GM12878 (cell line): Measurements from ENCODE around the gene HOXB6. TPM values are rescaled to one million over a fixed set of nuclear protein-coding genes. Genes with fewer than 3 reads are reported as not detected.

Experiments
- ATAC-seq: fragments of 200-7000 bp; cut with Tn5 transposase; 3 replicates; pipeline ENCODE4 v1.9.1; 2020; ENCODE audit warnings: mild to moderate bottlenecking, moderate library complexity
- BruUV-seq: library from RNA; stranded (reverse); fragments of 400-500 nt; replicated peaks from 2 replicates; lab custom pipeline; 2021; lab: Mats Ljungman, UMichigan
- CTCF ChIA-PET: fragments of 300-600 bp; sonication (Branson Sonifier 250); formaldehyde crosslinking; extraction: SDS; loops from one replicate; lab custom pipeline; 2021; ENCODE audit warnings: inconsistent platforms; lab: Yijun Ruan, JAX
- POLR2A ChIA-PET: fragments of 350-600 bp; formaldehyde crosslinking; extraction: SDS; loops from one replicate; lab custom pipeline; 2021; ENCODE audit warnings: inconsistent platforms; lab: Charles Lee
- RAD21 ChIA-PET: fragments of 300-600 bp; sonication (Branson Sonifier 250); formaldehyde crosslinking; loops from one replicate; lab custom pipeline; 2023; ENCODE audit warnings: antibody characterized with exemption; ENCODE audit not compliant: unreplicated experiment; lab: Charles Lee
- SMC1A ChIA-PET: fragments of 300-600 bp; sonication (Branson Sonifier 250); formaldehyde crosslinking; loops from one replicate; lab custom pipeline; 2023; ENCODE audit not compliant: unreplicated experiment, uncharacterized antibody; lab: Charles Lee
- DNase-seq: peaks from one replicate; pipeline ENCODE4 v3.0.0-alpha.2; 2011; ENCODE audit warnings: low read depth, low spot score
- FAIRE-seq: peaks from 3 replicates; lab custom pipeline; 2011; peaks lifted over from hg19 to GRCh38; lab: Jason Lieb, UNC
- H2AFZ ChIP-seq: 2 replicates; pipeline ENCODE4 v1.6.0; 2011; ENCODE audit warnings: low read depth, low read length, control low read depth; ENCODE audit not compliant: control insufficient read depth
- H3K27ac ChIP-seq: 2 replicates; pipeline ENCODE4 v1.5.1; 2011; ENCODE audit warnings: control low read depth; ENCODE audit not compliant: control insufficient read depth, insufficient read depth
- H3K27me3 ChIP-seq, 2 experiments: replicated peaks in 1 of 2; 2 replicates each; pipeline versions ENCODE4 v1.6.0 to v1.6.1; 2011; ENCODE audit warnings: low read length in 1 of 2; ENCODE audit not compliant: control insufficient read depth in 2 of 2, insufficient read depth in 2 of 2
- H3K36me3 ChIP-seq, 2 experiments: 2 replicates each; pipeline ENCODE4 v1.5.1; 2011; ENCODE audit warnings: low read length in 1 of 2; ENCODE audit not compliant: control insufficient read depth in 2 of 2, insufficient read depth in 2 of 2
- H3K4me1 ChIP-seq: 2 replicates; pipeline ENCODE4 v1.6.1; 2011; ENCODE audit warnings: mild to moderate bottlenecking, low read length, moderate library complexity, mixed read lengths; ENCODE audit not compliant: control insufficient read depth, insufficient read depth
- H3K4me2 ChIP-seq: 2 replicates; pipeline ENCODE4 v1.6.0; 2011; ENCODE audit warnings: control low read depth; ENCODE audit not compliant: control insufficient read depth, insufficient read depth
- H3K4me3 ChIP-seq: fragments of 200-600 bp; sonication (generic); 2 replicates; pipeline ENCODE4 v1.5.1; 2016
- H3K79me2 ChIP-seq: 2 replicates; pipeline ENCODE4 v1.6.0; 2011; ENCODE audit warnings: low read length; ENCODE audit not compliant: control insufficient read depth, insufficient read depth
- H3K9ac ChIP-seq: 2 replicates; pipeline ENCODE4 v1.8.0; 2011; ENCODE audit warnings: low read length, control low read depth, mixed read lengths; ENCODE audit not compliant: control insufficient read depth, insufficient read depth
- H3K9me3 ChIP-seq: replicated peaks from 3 replicates; pipeline ENCODE4 v1.5.1; 2011; ENCODE audit warnings: mild to moderate bottlenecking, low read length; ENCODE audit not compliant: control insufficient read depth, insufficient read depth
- H4K20me1 ChIP-seq: 2 replicates; pipeline ENCODE4 v1.6.0; 2011; ENCODE audit not compliant: control insufficient read depth, insufficient read depth
- ESRRA ChIP-seq: IDR thresholded peaks from 2 replicates; pipeline ENCODE4 v1.6.1; 2012; ENCODE audit warnings: mild to moderate bottlenecking, low read length, improper control_type of control experiment
- GABPA ChIP-seq: IDR thresholded peaks from 2 replicates; pipeline ENCODE4 v1.6.1; 2014; ENCODE audit warnings: antibody characterized with exemption, low read depth, mild to moderate bottlenecking, inconsistent platforms
- NFYB ChIP-seq: IDR thresholded peaks from 2 replicates; pipeline ENCODE4 v1.6.1; 2011; ENCODE audit warnings: low read depth, mild to moderate bottlenecking, low read length, improper control_type of control experiment, moderate library complexity; ENCODE audit not compliant: insufficient read depth
- NR2F1 ChIP-seq: fragments of 450-650 bp; conservative IDR thresholded peaks from 2 replicates; pipeline ENCODE4 v1.6.1; 2017; ENCODE audit warnings: mild to moderate bottlenecking
- SREBF2 ChIP-seq: IDR thresholded peaks from 2 replicates; pipeline ENCODE4 v1.6.1; 2012; ENCODE audit warnings: mild to moderate bottlenecking, low read length
- YBX1 ChIP-seq: fragments of 450-650 bp; IDR thresholded peaks from 2 replicates; pipeline ENCODE4 v1.6.1; 2016; ENCODE audit warnings: antibody characterized with exemption
- ZNF24 ChIP-seq: fragments of 450-650 bp; IDR thresholded peaks from 2 replicates; pipeline ENCODE4 v1.6.1; 2017; ENCODE audit warnings: antibody characterized with exemption, mild to moderate bottlenecking
- ZNF384 ChIP-seq: IDR thresholded peaks from 2 replicates; pipeline ENCODE4 v1.6.1; 2012; ENCODE audit warnings: low read depth, mild to moderate bottlenecking, low read length, improper control_type of control experiment, borderline replicate concordance
- WGBS: methylation state at CpG from one replicate; pipeline ENCODE4 v1.1.6; 2016; ENCODE audit warnings: low lambda C conversion rate; ENCODE audit not compliant: insufficient replicate concordance, insufficient coverage; ENCODE audit errors: missing lambda C conversion rate; 5-methylcytosine and 5-hydroxymethylcytosine counted together
- in situ Hi-C: fragments of 300-500 bp; cut with MboI; formaldehyde crosslinking; loops from 9 replicates; pipeline ENCODE4 v1.14.3; 2018; ENCODE audit warnings: mixed read lengths
- intact Hi-C: fragments of 100-400 bp; cut with micrococcal nuclease; formaldehyde crosslinking; loops from one replicate; pipeline ENCODE4 v1.14.2; 2022; ENCODE audit not compliant: unreplicated experiment
- polyA plus RNA-seq, 11 experiments: library from polyadenylated mRNA; depleted of rRNA in 4 of 11; unstranded in 6 of 11; stranded (reverse) in 5 of 11; fragments of >200 nt; fragmentation: Nextera tagmentation in 4 of 11; fragmentation: Illumina TruSeq in 1 of 11; extraction: Ambion mirVana in 4 of 11; extraction: Trizol in 1 of 11; gene quantifications; 1 replicate in 1 of 11; 2 replicates in 10 of 11; pipeline versions ENCODE4 v1.2.1 to v1.2.3, GENCODE V29; 2011 to 2016; ENCODE audit warnings: inconsistent platforms in 2 of 11, missing spikeins in 2 of 11, low read depth in 1 of 11
- total RNA-seq, 4 experiments: library from RNA; depleted of rRNA in 3 of 4; stranded (reverse); fragments of >200 nt in 3 of 4; fragmentation: Illumina TruSeq in 1 of 4; extraction: Trizol in 1 of 4; gene quantifications; 2 replicates each; pipeline versions ENCODE4 v1.2.1 to v1.2.3, GENCODE V29; 2013 to 2021
- TF ChIP-seq, protein P1 (sequence below): fragments of 450-650 bp; IDR thresholded peaks from 2 replicates; pipeline ENCODE4 v1.6.1; 2018; ENCODE audit warnings: mild to moderate bottlenecking, low read depth, moderate library complexity; ENCODE audit not compliant: partially characterized antibody
- TF ChIP-seq, protein P2 (sequence below): IDR thresholded peaks from 2 replicates; pipeline ENCODE4 v1.6.1; 2011; ENCODE audit warnings: mild to moderate bottlenecking, low read depth, low read length, moderate library complexity; ENCODE audit not compliant: insufficient replicate concordance
- TF ChIP-seq, protein P3 (sequence below): fragments of 450-650 bp; IDR thresholded peaks from 2 replicates; pipeline ENCODE4 v1.6.1; 2017; ENCODE audit warnings: antibody characterized with exemption, mild to moderate bottlenecking, moderate library complexity
- TF ChIP-seq, protein P4 (sequence below): IDR thresholded peaks from 2 replicates; pipeline ENCODE4 v1.6.1; 2012; ENCODE audit warnings: low read length, inconsistent platforms

The HOXB6 gene
- total and polyA plus RNA-seq, 10 of the 15 experiments (the other 5 are each of a cell fraction or from before 2014, with no cell fraction given), result 0.04 to 0.51 (median 0.09) TPM; not detected in 2

DNA sequence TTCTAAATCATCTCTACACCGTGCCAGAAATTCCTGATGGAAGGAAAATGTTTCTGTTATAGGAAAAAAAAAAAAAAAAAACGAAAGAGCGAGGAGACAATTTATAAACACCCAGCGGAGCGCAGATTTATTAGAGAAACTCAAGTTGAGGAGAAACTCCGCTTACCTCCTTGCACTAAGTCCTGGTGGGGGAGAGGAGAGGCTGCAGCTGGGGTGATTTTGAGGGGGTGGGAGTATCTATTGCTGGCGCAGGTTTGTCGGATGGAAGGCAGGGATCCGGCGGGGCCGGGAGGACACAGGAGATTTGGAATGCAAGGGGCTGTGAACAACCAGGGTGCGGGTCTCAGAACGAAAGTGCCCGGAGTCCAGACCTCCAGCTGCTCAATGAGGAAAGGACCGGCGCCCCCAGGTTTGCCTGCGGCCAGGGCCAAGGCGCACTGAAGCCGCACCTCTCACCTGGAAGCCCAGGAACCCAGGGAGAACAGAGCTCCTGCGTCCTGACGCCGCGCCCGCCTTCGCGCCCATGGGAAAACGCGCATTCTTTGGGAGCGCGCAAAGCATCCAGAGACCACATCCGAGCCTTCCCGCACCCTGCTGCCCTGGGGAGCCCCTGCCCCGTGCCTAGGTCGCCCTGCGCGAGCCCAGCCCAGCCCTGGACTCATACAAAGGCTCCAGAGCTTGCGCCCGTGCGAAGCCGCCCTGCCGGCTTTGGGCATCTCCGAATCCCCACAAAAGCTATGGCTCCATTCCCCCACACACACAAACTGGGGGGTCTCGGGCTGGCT is 12.9 kb upstream of the HOXB6 start:
- in situ Hi-C loops (no loop called here), intact Hi-C loops (loop anchor here (1.0 to 5.0 kb wide), 3 partner anchors 355 to 591 kb away; no protein-coding TSS in a partner anchor)
- DNase-seq, result no peak
- SMC1A ChIA-PET, result interaction anchor here (0.7 to 1.6 kb wide), 5 partner anchors 9 to 355 kb away, joined by 3 to 8 read pairs (median 3); partner anchors contain the start of gene HOXB9
- Histone ChIP-seq H3K79me2 (no peaks in the 10 kb centered on the region), H2AFZ (no peak overlapping the region), H3K4me3 (no peak overlapping the region), H3K4me1 (no peaks in the 10 kb centered on the region), H3K27ac (no peak overlapping the region), H4K20me1 (no peaks in the 10 kb centered on the region), H3K27me3 (peaks cover 30 to 46% of the 10 kb centered on the region in 2 experiments), H3K36me3 (no peaks in the 10 kb centered on the region), H3K9ac (no peak overlapping the region), H3K4me2 (no peak overlapping the region), H3K9me3 (no peaks in the 10 kb centered on the region)
- CTCF ChIA-PET, result interaction anchor here (0.9 to 2.1 kb wide), 23 partner anchors 8 to 592 kb away, joined by 3 to 14 read pairs (median 5); partner anchors contain the start of genes HOXB5 and HOXB7
- ATAC-seq, result no peak
- POLR2A ChIA-PET, result interaction anchor here (1.6 kb wide), 1 partner anchor 16 kb away, joined by 11 read pairs; no protein-coding TSS in a partner anchor
- no peak for FAIRE-seq
- 43% methylated on average over 41 of the region's 43 CpGs for WGBS
- BruUV-seq, result no TSS peak
- RAD21 ChIA-PET, result interaction anchor here (0.5 to 2.1 kb wide), 14 partner anchors 11 to 592 kb away, joined by 3 to 8 read pairs (median 4); partner anchors contain the start of gene HOXB5
- TF ChIP-seq GABPA (no peak), ZNF384 (no peak), NFYB (no peak), NR2F1 (no peak), YBX1 (no peak), SREBF2 (no peak), ESRRA (no peak), ZNF24 (no peak)
- TF ChIP-seq, protein P1, sequence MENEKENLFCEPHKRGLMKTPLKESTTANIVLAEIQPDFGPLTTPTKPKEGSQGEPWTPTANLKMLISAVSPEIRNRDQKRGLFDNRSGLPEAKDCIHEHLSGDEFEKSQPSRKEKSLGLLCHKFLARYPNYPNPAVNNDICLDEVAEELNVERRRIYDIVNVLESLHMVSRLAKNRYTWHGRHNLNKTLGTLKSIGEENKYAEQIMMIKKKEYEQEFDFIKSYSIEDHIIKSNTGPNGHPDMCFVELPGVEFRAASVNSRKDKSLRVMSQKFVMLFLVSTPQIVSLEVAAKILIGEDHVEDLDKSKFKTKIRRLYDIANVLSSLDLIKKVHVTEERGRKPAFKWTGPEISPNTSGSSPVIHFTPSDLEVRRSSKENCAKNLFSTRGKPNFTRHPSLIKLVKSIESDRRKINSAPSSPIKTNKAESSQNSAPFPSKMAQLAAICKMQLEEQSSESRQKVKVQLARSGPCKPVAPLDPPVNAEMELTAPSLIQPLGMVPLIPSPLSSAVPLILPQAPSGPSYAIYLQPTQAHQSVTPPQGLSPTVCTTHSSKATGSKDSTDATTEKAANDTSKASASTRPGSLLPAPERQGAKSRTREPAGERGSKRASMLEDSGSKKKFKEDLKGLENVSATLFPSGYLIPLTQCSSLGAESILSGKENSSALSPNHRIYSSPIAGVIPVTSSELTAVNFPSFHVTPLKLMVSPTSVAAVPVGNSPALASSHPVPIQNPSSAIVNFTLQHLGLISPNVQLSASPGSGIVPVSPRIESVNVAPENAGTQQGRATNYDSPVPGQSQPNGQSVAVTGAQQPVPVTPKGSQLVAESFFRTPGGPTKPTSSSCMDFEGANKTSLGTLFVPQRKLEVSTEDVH, result no peak
- TF ChIP-seq, protein P2, sequence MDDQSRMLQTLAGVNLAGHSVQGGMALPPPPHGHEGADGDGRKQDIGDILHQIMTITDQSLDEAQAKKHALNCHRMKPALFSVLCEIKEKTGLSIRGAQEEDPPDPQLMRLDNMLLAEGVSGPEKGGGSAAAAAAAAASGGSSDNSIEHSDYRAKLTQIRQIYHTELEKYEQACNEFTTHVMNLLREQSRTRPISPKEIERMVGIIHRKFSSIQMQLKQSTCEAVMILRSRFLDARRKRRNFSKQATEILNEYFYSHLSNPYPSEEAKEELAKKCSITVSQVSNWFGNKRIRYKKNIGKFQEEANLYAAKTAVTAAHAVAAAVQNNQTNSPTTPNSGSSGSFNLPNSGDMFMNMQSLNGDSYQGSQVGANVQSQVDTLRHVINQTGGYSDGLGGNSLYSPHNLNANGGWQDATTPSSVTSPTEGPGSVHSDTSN, result no peak
- TF ChIP-seq, protein P3, sequence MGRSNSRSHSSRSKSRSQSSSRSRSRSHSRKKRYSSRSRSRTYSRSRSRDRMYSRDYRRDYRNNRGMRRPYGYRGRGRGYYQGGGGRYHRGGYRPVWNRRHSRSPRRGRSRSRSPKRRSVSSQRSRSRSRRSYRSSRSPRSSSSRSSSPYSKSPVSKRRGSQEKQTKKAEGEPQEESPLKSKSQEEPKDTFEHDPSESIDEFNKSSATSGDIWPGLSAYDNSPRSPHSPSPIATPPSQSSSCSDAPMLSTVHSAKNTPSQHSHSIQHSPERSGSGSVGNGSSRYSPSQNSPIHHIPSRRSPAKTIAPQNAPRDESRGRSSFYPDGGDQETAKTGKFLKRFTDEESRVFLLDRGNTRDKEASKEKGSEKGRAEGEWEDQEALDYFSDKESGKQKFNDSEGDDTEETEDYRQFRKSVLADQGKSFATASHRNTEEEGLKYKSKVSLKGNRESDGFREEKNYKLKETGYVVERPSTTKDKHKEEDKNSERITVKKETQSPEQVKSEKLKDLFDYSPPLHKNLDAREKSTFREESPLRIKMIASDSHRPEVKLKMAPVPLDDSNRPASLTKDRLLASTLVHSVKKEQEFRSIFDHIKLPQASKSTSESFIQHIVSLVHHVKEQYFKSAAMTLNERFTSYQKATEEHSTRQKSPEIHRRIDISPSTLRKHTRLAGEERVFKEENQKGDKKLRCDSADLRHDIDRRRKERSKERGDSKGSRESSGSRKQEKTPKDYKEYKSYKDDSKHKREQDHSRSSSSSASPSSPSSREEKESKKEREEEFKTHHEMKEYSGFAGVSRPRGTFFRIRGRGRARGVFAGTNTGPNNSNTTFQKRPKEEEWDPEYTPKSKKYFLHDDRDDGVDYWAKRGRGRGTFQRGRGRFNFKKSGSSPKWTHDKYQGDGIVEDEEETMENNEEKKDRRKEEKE, result no peak
- TF ChIP-seq, protein P4, sequence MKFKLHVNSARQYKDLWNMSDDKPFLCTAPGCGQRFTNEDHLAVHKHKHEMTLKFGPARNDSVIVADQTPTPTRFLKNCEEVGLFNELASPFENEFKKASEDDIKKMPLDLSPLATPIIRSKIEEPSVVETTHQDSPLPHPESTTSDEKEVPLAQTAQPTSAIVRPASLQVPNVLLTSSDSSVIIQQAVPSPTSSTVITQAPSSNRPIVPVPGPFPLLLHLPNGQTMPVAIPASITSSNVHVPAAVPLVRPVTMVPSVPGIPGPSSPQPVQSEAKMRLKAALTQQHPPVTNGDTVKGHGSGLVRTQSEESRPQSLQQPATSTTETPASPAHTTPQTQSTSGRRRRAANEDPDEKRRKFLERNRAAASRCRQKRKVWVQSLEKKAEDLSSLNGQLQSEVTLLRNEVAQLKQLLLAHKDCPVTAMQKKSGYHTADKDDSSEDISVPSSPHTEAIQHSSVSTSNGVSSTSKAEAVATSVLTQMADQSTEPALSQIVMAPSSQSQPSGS, result no peak
